GM11168 (cell line): ENCODE data around the gene TDRD12.
"Not testable (repeated sequence)": the region's sequence is repeated elsewhere in the genome, so short reads cannot be mapped to it uniquely, and the experiment has no call there.

Experiments used
- in situ Hi-C: fragments of 300-500 bp; cut with MboI; formaldehyde crosslinking; loops from one replicate; pipeline ENCODE4 v1.12.0; 2022; ENCODE audit warnings: low sequenced_read_pairs; ENCODE audit not compliant: unreplicated experiment

The TDRD12 gene

DNA sequence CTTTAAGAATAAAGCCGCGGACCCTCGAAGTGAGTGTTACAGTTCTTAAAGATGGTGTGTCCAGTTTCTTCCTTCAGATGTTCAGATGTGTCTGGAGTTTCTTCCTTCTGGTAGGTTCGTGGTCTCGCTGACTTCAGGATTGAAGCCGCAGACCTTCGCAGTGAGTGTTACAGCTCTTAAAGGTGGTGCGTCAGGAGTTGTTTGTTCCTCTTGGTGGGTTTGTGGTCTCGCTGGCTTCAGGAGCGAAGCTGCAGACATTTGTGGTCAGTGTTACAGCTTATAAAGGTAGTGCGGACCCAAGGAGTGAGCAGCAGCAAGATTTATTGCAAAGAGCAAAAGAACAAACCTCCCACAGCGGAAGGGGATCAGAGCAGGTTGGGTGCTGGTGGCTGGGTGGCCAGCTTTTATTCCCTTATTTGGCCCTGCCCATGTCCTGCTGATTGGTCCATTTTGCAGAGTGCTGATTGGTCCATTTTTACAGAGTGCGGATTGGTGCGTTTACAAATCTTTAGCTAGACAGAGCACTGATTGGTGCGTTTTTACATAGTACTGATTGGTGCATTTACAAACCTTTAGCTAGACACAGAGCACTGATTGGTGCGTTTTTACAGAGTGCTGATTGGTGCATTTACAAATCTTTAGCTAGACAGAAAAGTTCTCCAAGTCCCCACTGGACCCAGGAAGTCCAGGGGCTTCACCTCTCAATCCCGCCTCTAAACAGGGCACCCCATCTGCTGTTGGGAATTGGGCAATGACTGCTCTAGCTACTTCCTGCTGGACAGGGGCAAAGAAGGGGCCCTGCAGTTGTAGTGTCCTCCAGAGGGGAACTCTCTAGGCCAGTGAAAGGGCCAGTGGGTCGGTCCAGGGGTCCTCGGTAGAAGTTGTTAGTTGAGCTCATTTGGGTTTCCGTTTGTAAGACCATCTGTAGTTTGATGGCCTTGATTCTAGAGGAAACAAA is 26.1 kb upstream of the TDRD12 start:
- in situ Hi-C loops: not testable (repeated sequence)

DNA sequence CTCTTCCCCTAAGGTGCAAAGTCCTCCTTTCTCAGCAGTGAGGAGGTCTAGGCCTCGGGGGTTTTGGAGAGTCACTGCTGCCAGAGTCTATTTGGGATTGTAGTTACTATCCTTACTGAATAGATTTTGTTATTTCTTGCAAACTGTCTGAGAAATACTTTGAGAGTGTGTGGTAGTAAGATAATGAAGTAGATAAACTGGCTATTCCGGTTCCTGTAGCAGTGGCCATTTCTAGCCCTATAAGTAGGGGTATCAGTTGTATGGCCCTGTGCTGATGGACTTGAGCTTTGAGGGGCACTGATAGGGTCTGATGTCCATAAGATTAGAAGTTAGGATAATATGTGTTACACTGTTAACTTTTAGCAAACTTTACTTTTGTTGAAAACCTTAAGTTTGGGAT is 25.3 kb upstream of the TDRD12 start:
- in situ Hi-C loops: not testable (repeated sequence)

DNA sequence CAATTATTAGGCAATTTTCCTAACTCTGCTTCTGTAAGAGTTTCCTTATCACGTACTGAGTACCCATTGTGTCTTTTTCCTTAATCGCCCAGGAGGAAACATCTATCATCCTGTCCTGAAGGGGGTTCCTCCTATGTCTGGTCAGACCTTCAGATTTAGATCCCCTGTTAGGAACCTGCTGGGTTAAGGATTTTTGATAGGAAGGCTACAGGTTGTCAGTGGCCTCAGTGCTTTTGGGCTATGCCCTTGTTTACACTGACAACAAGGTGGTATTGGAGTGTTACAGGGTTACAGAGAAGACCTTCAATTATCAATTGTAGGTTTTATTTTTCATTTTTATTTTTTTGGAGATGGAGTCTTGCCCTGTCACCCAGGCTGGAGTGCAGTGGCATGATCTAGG is 24.7 kb upstream of the TDRD12 start:
- in situ Hi-C loops: not testable (repeated sequence)

DNA sequence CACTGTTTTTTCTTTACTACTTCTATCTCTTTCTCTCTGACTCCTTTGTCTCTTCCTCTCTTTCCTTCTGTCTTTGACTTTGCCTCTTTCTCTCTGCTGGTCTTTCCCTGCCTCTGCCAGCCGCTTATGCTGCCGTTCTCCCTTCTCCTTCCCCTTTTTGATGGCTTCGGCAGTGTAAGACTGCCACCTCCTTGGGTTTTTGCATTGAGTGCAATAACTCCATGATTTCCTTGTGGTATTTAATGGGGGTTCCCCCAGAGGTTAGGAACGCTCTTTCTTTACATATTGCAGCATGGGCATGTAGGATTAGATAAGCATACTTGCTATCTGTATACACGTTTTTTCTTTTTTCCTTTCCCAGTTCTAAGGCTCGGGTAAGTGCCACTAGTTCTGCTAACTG is 24.1 kb upstream of the TDRD12 start:
- in situ Hi-C loops: not testable (repeated sequence)

DNA sequence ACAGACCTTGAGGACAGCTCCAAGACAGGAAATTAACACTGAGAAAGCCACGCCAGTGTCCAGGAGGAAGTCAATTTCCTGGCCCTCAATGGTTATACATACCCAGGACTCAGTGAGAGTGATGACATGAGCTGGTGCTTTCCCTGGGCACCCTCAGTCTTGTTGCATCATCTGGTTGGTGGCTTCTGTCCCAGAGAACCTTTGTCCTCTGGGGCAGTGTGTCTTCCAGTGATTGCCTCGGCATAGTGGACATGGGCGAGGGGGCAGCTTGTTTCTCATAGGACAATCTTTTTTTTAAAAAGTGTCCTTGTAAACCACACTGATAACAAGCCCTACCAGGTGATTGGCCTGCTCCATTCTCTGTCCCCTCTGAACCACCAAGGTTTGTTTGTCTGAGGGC is 22.8 kb upstream of the TDRD12 start:
- in situ Hi-C loops: not testable (repeated sequence)

DNA sequence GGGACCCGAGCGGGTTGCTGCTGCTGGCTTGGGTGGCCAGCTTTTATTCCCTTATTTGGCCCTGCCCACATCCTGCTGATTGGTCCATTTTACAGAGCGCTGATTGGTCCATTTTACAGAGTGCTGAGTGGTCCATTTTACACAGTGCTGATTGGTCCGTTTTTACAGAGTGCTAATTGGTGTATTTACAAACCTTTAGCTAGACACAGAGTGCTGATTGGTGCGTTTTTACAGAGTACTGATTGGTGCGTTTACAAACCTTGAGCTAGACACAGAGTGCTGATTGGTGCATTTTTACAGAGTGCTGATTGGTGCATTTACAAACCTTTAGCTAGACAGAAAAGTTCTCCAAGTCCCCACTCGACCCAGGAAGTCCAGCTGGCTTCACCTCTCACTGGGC is 19.4 kb upstream of the TDRD12 start:
- in situ Hi-C loops: not testable (repeated sequence)

DNA sequence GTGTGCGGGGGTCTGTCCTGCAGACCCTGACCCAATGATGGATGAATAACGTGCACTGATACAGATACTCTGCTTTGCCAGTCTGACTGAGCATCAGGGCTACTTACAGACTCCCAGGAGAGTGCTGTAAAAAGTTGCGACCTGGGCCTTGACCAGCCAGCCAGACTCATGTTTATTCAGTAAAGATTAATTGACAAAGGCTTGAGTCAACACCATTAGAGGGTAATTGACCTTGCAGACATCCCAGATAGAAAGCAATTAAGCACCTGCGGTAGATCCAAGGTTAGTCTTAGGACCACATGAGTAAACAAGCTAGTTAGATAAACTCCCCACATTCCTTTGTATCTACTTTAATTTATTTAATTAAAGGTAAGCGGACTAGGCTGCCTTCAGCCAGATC is 17.6 kb upstream of the TDRD12 start:
- in situ Hi-C loops: no loop called here

DNA sequence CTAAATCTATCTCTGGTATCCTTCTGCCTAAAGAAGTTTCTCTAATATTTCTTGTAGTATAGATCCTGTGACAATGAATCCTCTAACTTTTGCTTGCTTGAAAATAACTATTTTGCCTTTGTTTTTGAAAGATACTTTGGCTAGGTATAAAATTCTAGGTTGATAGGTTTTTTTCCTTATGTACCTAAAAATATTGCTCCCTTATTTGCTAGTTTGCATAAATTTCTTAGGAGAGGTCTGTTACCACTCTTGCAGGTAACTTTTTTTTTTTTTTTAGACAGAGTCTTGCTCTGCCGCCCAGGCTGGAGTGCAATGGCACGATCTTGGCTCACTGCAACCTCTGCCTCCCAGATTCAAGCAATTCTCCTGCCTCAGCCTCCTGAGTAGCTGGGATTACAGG is 15.6 kb upstream of the TDRD12 start:
- in situ Hi-C loops: not testable (repeated sequence)

DNA sequence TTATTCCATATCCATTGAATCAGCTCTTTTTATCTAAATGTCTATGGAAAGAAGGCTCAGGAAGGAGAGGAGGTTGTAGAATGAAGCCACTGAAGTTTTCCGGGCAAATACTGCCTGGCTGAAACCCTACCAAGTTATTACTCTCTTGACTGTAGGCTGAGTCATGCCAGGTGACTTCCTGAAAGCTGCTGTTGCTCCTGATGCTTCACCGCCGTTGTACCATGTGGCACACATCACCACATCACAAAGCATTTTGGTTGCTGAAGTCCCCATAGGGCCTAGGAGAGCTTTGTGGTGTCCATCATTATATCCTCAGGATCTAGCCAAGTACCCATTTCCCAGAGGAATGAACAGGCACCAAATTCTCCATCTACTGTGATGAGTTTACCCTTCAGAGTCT is 11.1 kb upstream of the TDRD12 start:
- in situ Hi-C loops: no loop called here

DNA sequence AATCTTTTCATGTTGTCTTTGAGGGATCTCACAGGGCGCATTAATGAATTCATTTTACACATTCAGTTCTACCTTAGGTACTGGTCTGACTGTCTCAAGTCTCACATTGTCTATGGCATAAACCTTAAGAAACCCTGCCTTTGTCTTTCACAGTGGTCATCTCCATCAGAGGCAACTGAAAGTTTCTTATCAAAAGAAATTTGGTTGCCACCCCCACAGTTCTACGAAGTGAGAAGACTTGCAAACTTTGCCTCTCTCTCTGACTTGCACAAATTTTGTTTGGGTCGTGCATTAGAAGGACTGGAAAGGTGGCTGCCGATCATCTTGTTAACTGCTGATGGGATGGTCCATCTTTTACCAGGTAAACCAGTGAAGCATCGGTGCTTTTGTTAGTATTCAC is 10.5 kb upstream of the TDRD12 start:
- in situ Hi-C loops: no loop called here

DNA sequence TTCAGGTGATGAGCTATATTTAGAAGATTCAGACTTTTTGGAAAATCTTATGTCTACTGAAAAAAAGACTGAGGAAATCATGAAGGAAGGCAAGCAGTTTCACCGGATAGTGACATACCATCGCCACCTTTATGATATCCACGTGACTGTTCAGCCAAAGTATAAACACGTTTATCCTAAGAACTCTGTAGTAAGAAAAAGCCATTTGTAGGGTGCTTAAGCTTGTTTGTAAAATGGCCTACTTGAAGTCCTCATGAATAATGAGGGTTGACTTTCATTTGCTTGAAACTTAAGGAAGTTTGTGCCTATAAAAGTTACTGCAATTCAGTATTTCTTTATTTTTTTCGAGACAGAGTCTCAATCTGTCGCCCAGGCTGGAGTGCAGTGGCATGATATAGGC is 7.8 kb upstream of the TDRD12 start:
- in situ Hi-C loops: no loop called here

DNA sequence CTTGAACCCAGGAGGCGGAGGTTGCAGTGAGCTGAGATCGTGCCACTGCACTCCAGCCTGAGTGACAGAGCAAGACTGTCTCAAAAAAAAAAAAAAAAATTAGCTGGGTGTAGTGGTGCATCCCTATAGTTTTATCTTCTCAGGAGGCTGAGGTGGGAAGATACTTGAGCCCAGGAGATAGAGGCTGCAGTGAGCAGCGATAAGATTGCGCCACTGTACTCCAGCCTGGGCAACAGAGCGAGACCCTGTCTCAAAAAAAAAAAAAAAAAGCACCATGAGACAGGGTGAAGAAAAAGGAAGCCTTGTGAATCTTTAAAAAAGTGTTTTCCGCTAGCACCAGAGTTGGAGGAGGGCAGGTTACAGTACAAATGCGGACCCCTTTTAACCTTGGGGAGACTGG is 3.4 kb upstream of the TDRD12 start:
- in situ Hi-C loops: not testable (repeated sequence)

DNA sequence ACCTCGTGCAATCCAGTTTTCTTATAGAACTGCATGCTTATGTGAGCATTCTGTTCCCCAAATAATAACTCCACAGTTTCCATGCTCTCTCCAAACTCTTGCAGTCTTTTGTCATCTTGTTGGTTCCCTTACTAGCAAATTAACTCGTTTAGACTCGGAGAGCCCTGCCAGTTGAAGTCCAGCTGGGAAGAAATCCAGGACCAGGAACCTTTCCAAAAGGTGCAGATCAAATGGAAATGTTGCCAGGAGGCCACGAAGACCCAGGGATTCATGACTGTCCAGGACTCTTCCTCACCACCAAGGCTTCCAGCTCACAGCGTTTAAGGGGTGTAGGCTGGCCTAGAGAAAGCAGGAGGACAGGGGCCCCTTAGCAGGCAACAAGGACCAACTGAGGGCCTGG is 2.1 kb upstream of the TDRD12 start:
- in situ Hi-C loops: no loop called here

DNA sequence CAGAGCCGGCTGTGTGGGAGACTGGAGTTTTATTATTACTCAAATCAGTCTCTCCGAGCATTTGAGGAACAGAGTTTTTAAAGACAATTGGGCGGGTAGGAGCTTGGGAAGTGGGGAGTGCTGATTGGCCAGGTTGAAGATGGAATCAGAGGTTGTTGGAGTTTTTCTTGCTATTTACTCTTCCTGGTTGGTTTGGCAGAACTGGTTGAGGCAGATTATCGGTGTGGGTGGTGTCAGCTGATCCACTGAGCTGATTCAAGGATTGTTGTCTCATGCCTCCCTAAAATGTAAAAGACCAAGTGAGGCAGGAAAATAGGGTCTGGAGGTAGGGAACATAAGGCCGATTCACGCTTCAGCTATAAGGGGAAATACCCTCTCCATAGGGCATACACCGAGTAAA is 1.3 kb upstream of the TDRD12 start:
- in situ Hi-C loops: no loop called here

DNA sequence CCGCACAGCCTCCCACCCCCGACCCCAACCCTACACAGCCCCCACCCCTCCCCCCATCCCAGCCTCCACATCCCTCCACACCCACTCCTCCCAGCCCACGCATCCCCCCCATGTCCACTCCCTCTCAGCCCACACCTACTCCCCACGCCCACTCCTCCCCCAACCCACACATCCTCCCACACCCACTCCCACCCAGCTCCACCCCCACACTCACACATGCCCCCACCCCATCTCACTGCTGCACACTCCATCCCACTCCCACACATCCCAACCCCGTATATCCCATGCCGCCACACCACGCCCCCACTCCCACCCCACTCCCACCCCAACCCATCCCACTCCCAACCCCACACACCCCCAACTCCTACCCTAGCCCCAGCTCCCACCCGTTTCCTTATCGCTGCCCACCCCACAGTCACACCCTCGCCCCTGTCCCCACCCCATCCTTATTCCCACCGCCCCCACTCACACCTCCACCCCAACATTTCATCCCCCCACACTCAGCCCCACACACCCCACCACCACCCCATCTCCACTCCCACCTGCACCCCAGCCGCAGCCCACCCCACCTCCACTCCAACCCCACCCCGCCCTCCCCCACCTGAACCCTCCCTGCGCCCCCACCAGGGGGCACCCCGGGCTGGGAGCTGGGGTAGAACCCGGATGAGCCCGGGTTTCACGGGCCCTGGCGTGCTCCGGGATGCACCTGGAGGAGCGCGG is 809 bp downstream of the TDRD12 start:
- in situ Hi-C loops: no loop called here

DNA sequence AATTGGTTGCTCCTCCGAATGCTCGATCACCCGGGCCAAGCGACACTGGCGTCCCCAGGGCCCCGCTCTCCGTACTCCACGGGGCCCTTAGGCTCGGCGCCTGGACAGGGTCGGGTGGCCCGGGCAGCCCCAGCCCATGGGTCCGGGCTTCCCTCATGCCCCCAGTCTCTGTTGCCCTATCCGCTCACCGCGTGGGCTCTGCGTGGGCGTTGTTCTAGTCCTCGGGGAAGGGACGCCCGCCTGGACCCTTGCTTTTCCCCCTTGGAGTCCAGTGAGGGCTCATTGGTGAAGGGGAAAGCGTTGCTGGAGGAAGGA is 1.3 kb downstream of the TDRD12 start:
- in situ Hi-C loops: no loop called here

DNA sequence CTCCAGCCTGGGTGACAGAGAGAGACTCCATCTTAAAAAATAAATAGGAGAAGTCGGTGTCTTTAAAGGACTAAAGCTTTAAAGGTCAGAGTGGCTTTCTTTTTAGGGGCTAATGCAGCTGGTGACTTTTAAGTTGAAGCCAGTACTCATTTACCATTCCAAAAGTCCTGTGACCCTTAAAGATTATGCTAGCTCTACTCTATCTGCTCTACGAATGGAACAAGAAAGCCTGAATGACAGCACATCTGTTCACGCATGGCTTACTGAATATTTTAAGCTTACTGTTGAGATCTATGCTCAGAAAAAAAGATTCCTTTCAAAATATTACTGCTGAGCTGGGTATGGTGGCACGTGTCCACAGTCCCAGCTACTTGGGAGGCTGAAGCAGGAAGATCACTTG is 16.4 kb downstream of the TDRD12 start:
- in situ Hi-C loops: no loop called here

DNA sequence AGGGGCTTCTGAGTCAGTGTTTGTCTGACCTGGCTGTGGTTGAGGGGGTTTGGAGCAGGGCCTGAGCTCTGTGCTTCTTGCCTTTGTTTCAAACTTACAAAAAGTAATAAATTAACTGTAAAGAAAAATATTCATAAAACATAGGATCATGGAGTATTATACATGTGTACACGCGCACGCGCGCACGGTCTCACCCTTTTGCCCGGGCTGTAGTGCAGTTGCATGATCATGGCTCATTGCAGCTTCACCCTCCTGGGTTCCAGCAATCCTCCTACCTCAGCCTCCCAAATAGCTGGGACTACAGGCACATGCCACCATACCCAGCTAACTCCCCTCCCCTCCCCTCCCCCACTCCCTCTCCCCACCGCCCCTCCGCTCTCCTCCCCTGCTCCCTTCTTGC is 23.5 kb downstream of the TDRD12 start:
- in situ Hi-C loops: no loop called here

DNA sequence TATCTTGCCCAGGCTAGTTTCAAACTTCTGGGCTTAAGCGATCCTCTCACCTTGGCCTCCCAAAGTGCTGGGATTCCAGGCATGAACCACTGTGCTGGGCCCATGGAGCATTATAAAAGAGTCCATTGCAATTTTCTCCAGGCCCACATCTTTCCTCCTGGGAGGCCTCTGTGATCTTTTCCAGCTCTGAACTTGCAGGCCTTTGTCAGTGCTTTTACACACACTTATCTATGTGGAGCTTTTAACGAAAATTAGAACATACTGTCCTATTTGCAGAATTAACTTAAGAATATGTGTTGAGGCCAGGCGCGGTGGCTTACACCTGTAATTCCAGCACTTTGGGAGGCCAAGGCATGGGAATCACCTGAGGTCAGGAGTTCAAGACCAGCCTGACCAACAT is 23.9 kb downstream of the TDRD12 start:
- in situ Hi-C loops: no loop called here

DNA sequence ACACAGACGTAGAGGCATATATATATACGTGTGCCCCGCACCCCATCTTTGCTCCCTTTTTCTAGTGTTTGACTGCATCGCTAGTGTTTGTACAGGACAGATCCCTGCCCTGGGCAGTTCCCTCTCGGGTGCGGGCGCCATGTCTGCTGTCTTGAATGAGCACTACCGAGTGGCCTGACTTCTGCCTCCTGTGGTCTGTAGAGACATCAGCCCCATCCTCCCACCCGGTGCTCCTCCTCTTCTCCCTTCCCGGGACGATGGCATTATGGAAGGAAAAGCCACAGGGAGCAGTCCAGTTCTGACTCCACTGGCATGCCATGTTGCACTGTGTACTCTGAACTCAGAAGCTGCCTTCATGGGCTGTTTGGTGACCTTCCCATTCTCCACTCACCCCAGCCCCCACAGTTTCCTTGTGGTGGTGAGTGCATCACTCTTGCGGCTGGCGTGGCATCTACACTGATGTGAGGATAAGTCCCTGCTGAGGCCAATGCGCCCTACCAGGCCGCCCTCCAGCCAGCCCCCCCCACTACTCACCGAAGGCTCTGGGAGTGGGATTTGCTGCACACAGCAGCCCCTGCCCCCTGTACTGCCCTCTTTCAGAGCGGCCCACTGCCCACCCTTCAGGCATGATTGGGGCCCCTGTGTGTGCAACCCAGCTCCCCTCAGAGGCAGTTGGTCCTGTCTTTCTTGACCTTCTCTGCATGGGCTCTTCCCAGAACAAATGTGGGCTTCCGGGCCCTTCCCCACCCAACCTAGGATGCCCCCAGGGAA is 25.2 kb downstream of the TDRD12 start:
- in situ Hi-C loops: no loop called here
